Measurements from ENCODE around the gene DQX1.

- TF ChIP-seq CTCF (IDR thresholded peaks at IDR 0.05; ENCODE audit: poor library complexity) (no peak), EZH2 (IDR thresholded peaks at IDR 0.05; ENCODE audit: borderline replicate concordance) (no peak), EZH2phosphoT487 (IDR thresholded peaks at IDR 0.05; ENCODE audit: low read depth, severe bottlenecking, unreplicated experiment) (no peak)
These were observed 39.9 kb downstream of the DQX1 start for GRCh38 chr2:74486141-74486540.

Data from hepatocyte (in vitro differentiated cells).